HEK293 (cell line): ENCODE data around the gene CACNA2D3.

Experiments used
- BCL11A ChIP-seq: fragments of 450-650 bp; formaldehyde crosslinking; IDR thresholded peaks from 2 replicates; pipeline ENCODE4 v1.5.1; 2016; ENCODE audit warnings: low read depth, missing biosample characterization, missing genetic modification characterization
- CTCF ChIP-seq: fragments of 450-650 bp; formaldehyde crosslinking; IDR thresholded peaks from 2 replicates; pipeline ENCODE4 v1.5.1; 2016; ENCODE audit warnings: missing biosample characterization, missing genetic modification characterization
- KLF10 ChIP-seq: fragments of 450-650 bp; IDR thresholded peaks from 2 replicates; pipeline ENCODE4 v1.5.1; 2018; ENCODE audit warnings: missing biosample characterization, mild to moderate bottlenecking, missing genetic modification characterization
- REST ChIP-seq: fragments of 450-650 bp; formaldehyde crosslinking; IDR thresholded peaks from 2 replicates; pipeline ENCODE4 v1.5.1; 2016; ENCODE audit warnings: missing biosample characterization, missing genetic modification characterization
- SETDB1 ChIP-seq: IDR thresholded peaks from one replicate; pipeline ENCODE4 v1.6.1; 2017; ENCODE audit warnings: mild to moderate bottlenecking, low read length, moderate library complexity, mixed read lengths; ENCODE audit not compliant: insufficient read length
- SP2 ChIP-seq: fragments of 450-650 bp; formaldehyde crosslinking; IDR thresholded peaks from 2 replicates; pipeline ENCODE4 v1.5.1; 2016; ENCODE audit warnings: missing biosample characterization, missing genetic modification characterization
- ZNF280D ChIP-seq: fragments of 450-650 bp; formaldehyde crosslinking; IDR thresholded peaks from 2 replicates; pipeline ENCODE4 v1.5.1; 2016; ENCODE audit warnings: missing biosample characterization, missing genetic modification characterization
- ZNF362 ChIP-seq: fragments of 450-650 bp; formaldehyde crosslinking; IDR thresholded peaks from 2 replicates; pipeline ENCODE4 v1.5.1; 2016; ENCODE audit warnings: missing biosample characterization, missing genetic modification characterization
- ZNF394 ChIP-seq: fragments of 450-650 bp; formaldehyde crosslinking; IDR thresholded peaks from 2 replicates; pipeline ENCODE4 v1.5.1; 2016; ENCODE audit warnings: missing biosample characterization, missing genetic modification characterization, mild to moderate bottlenecking, moderate library complexity, borderline replicate concordance
- ZNF501 ChIP-seq: fragments of 450-650 bp; formaldehyde crosslinking; IDR thresholded peaks from 2 replicates; pipeline ENCODE4 v1.5.1; 2016; ENCODE audit warnings: missing biosample characterization, missing genetic modification characterization
- ZNF639 ChIP-seq: fragments of 450-650 bp; formaldehyde crosslinking; IDR thresholded peaks from 2 replicates; pipeline ENCODE4 v1.5.1; 2016; ENCODE audit warnings: missing biosample characterization, missing genetic modification characterization
- ZNF692 ChIP-seq: fragments of 450-650 bp; formaldehyde crosslinking; IDR thresholded peaks from 2 replicates; pipeline ENCODE4 v1.5.1; 2016; ENCODE audit warnings: missing biosample characterization, missing genetic modification characterization
- ZNF777 ChIP-seq: fragments of 450-650 bp; formaldehyde crosslinking; IDR thresholded peaks from 2 replicates; pipeline ENCODE4 v1.5.1; 2017; ENCODE audit warnings: missing biosample characterization, missing genetic modification characterization, borderline replicate concordance
- ZSCAN23 ChIP-seq: fragments of 450-650 bp; formaldehyde crosslinking; IDR thresholded peaks from 2 replicates; pipeline ENCODE4 v1.5.1; 2016; ENCODE audit warnings: missing biosample characterization, missing genetic modification characterization

- TF ChIP-seq CTCF (no peak), ZNF777 (tag by site-specific recombination) (no peak), ZNF394 (tag by site-specific recombination) (no peak), REST (no peak), SETDB1 (no peak), ZNF280D (tag by site-specific recombination) (no peak), SP2 (tag by site-specific recombination) (no peak), KLF10 (no peak), ZNF639 (tag by site-specific recombination) (no peak), ZSCAN23 (tag by site-specific recombination) (no peak), ZNF362 (tag by site-specific recombination) (no peak), ZNF692 (tag by site-specific recombination) (no peak), ZNF501 (tag by site-specific recombination) (no peak), BCL11A (tag by site-specific recombination) (no peak)
These were observed 735.0 kb downstream of the CACNA2D3 start for GRCh38 chr3:54857343-54857742.
